Activated T-cell treated with anti-CD3 and anti-CD28 coated beads, Interleukin-2, amount 50 U/mL, for 48 hours (primary cell): Measurements from ENCODE around the gene TRPM4.
A peak's percentile ranks its signal among the peaks of the same experiment; 100 is the strongest.
"Not testable (repeated sequence)": the region's sequence is repeated elsewhere in the genome, so short reads cannot be mapped to it uniquely, and the experiment has no call there.

Experiments used
- DNase-seq, 2 experiments: peaks; one replicate each; pipeline ENCODE4 v3.0.0-alpha.2; 2020

TRPM4 gene

GRCh38 chr19:49151267-49152118, 6.1 kb upstream of the TRPM4 start:
- DNase-seq, result peak; percentile 60 to 67

GRCh38 chr19:49152119-49152550, 5.5 kb upstream of the TRPM4 start:
- DNase-seq, result no peak

DNA sequence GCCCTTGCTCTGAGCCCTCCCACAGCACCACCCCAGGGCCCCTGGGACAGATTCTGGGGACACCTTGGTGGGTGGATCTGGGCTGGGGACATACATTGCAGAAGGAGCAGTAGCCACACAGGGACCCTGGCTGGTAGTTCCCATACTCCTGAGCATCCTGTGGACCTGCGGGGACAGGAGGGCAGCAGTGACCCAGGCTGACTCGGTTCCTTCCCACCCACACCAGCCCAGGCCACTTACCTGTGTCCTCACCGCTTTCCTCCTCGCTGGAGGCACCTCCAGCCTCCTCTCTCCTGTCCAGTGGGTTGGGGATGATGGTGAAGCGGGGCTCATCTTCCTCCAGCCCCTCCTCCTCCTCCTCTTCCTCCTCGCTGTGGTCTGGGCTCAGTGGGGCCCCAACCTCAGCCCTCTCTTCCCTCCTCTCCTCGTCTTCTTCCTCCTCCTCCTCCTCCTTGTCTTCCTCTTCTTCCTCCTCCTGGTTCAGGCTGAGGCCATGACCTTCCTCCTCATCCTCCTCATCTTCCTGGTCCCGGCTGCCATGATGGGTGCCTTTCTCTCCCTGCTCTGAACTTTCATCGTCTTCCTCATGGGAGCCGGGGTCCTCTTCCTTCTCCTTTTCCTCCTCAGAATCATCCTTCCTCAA, 4.3 kb upstream of the TRPM4 start:
- DNase-seq, result no peak

DNA sequence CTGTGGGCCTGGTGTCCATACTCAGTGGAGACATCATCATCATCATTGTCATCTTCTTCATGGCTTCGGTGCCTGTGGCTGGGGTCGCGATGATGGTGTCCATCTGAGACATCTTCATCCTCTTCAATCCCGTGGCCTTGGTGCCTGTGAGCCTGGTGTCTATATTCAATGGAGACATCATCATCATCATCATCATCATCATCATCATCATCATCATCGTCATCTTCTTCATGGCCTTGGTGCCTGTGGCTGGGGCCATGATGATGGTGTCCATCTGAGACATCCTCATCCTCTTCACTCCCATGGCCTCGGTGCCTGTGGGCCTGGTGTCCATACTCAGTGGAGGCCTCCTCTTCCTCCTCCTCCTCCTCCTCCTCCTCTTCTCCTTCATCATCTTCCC, 3.3 kb upstream of the TRPM4 start:
- no peak for DNase-seq

- no peak for DNase-seq
These were observed 2.4 kb upstream of the TRPM4 start, which contains the start of gene HRC for GRCh38 chr19:49155005-49155819. TSS of gene HRC (minus strand) at chr19:49155396. CDS start at chr19:49155237, 159 bp downstream.

DNA sequence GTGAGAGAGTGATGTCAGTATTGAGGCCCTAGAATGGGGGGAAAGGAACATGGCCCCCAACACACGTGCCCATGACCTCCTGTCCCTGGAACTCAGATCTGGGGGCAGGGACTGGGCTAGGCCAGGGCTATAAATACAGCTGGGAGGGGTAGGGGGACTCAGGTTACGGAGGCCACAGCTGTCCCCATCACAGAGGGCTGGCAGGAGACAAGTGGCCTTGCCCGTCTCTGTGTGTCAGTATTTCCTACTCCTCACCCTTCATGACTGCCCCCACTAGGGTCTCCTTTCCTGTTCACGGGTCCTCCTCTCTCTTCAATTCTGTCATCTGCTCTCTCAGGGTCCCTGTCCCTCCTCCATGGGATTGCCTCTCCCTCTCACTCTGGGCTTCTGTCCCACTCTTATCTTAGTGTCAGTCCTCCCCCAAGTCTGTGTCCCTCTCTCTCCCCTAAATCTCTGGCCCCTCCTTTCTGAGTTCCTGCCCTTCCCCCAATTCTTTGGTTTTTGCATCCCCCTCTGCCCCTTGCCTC, 1.7 kb upstream of the TRPM4 start:
- no peak for DNase-seq

GRCh38 chr19:49160450-49161189, 3.0 kb downstream of the TRPM4 start:
- DNase-seq, result no peak

DNA sequence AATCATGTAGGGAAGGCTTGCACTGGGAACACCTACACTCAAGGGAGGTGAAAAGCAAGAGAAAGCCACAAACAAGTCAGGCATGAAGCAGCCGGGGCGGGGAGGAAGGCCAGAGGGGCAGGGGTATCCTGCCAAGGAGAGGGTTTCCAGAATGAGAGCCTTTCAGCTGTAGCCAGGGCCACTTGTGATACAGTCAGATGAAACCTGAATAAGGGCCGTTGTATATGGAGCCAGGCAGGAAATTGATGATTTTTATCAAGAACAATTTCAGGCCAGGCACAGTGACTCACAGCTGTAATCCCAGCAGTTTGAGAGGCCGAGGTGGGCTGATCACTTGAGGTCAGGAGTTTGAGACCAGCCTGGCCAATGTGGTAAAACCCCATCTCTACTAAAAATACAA, 4.4 kb downstream of the TRPM4 start:
- DNase-seq, result no peak

- no peak for DNase-seq
These were observed 7.6 kb downstream of the TRPM4 start for GRCh38 chr19:49165111-49165750.

GRCh38 chr19:49165865-49166301, 8.3 kb downstream of the TRPM4 start:
- DNase-seq, result no peak

GRCh38 chr19:49167857-49168409, 10.3 kb downstream of the TRPM4 start:
- no peak for DNase-seq

DNA sequence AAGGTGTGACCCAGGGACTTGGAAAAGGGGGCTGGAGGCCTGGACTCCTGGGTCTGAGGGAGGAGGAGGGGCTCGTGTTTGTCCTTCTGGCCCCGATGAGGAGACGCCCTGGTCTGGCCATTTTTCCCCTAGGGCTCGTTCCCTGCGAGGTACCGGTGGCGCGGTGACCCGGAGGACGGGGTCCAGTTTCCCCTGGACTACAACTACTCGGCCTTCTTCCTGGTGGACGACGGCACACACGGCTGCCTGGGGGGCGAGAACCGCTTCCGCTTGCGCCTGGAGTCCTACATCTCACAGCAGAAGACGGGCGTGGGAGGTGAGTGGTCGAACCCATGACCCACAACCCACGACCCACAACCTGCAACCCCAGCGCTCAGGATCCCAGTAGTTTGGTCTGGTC, 10.8 kb downstream of the TRPM4 start:
- DNase-seq, result no peak

DNA sequence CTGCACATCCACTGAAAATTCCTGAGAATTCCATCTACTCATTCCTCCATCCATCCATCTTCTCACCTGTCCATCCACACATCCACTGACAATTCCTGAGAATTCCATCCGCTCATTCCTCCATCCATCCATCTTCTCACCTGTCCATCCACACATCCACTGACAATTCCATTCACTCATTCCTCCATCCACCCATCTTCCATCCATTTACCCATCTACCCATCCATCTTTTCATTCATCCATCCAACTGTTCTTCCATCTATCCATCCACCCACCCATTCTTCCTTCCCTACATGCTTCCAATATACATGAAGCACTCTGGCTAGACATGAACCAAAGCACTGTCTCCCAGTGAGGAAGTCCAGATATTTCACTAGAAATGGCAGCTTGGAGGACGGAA, 15.6 kb downstream of the TRPM4 start:
- no peak for DNase-seq

GRCh38 chr19:49180659-49181058, 23.1 kb downstream of the TRPM4 start:
- DNase-seq, result no peak

DNA sequence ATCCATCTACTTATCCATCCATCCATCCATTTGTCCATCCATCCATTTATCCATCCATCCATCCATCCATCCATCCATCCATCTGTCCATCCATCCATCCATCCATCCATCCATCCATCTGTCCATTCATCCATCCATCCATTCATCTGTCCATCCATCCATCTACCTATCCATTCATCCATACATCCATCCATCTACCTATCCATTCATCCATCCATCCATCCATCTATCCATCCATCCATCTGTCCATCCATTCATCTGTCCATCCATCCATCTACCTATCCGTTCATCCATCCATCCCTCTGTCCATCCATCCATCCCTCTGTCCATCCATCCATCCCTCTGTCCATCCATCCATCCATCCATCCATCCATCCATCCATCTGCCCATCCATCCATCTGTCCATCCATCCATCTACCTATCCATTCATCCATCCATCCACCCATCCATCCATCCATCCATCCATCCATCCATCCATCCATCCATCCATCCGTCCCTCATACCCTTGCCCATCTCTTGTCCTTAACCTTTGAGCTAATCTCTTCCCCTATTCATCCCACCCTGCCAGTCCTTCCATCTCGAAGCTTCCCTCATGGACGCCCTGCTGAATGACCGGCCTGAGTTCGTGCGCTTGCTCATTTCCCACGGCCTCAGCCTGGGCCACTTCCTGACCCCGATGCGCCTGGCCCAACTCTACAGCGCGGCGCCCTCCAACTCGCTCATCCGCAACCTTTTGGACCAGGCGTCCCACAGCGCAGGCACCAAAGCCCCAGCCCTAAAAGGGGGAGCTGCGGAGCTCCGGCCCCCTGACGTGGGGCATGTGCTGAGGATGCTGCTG, 24.6 kb downstream of the TRPM4 start:
- not testable (repeated sequence) for DNase-seq

DNA sequence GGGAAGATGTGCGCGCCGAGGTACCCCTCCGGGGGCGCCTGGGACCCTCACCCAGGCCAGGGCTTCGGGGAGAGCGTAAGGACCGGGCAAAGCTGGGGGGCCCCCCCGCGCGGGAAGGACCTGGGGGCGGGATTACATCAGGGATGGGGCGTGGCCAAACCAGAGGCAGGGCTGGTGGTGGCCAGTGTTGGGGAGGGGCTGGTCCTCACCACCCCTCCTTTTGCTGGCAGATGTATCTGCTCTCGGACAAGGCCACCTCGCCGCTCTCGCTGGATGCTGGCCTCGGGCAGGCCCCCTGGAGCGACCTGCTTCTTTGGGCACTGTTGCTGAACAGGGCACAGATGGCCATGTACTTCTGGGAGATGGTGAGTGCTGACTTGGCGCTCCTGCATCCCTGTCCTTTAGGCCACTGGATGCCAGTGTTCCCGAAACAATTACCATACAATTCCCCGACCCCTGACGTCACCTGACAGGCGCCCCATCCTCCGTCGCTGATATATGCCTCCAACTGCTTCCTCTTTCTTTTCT, 25.3 kb downstream of the TRPM4 start:
- no peak for DNase-seq

DNA sequence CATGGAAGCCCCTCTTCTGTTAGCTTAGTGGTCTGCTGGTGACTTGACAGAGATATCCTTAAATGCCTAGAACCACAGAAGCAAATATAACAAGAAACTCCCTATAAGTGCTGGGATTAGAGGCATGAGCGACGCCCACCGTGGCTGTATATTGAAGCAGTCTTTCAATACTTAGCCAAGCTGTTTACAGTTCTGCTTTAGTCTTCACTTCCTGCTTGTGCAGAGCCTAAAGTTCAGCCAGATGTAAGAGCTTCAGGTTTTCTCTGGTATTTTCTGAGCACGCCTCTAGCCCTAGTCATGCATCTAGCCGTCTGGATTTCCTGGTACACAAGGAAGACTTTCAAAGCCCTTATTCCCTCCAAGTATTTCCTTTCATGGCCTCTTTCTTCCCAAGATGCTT, 28.5 kb downstream of the TRPM4 start:
- DNase-seq, result no peak

DNA sequence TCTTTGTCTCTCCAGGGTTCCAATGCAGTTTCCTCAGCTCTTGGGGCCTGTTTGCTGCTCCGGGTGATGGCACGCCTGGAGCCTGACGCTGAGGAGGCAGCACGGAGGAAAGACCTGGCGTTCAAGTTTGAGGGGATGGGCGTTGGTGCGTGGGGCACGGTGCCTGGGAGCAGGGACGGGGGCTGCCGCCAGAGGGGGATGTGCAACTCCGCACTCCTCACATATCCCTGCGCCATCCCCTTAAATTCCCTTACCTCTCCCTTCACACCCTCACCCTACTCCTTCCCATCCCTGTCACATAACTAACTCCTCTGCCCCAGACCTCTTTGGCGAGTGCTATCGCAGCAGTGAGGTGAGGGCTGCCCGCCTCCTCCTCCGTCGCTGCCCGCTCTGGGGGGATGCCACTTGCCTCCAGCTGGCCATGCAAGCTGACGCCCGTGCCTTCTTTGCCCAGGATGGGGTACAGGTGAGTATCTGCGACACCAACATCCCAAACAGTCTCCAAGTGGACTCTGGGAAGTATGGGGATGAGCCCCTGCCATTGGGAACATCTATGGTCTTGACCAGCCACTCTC, 31.1 kb downstream of the TRPM4 start:
- no peak for DNase-seq

DNA sequence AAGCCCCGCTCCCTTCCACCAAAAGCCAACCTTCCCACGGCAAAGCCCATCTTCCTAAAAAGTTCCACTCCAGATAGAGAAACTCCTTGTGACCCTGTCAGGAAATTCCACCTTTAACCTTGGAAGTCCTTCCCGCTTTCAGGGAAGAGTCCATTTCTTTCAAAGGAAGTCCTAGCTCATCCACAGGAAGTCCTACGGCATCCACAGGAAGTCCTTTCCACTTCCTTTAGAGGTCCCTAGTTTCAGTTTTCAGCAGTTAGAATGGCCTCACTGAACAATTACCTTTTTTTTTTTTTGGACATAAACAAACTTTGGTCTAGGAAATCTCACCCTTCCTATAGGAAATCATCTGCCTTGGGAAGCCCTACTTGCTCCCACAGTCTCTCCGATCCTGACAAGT, 31.7 kb downstream of the TRPM4 start:
- DNase-seq, result no peak

GRCh38 chr19:49190781-49191180, 33.2 kb downstream of the TRPM4 start:
- DNase-seq, result no peak
